Cardiac fibroblast (primary cell): ENCODE results near the gene SPN.
A peak's percentile ranks its signal among the peaks of the same experiment; 100 is the strongest.
"Not testable (repeated sequence)": the region's sequence is repeated elsewhere in the genome, so short reads cannot be mapped to it uniquely, and the experiment has no call there.

Source experiments
- DNase-seq, 2 donors: peaks; one replicate each; pipeline versions ENCODE4 v3.0.0 to v3.0.0-alpha.2; 2010; ENCODE audit warnings: low read depth in 2 of 2
- H3K4me3 ChIP-seq, 2 donors: replicated peaks in 1 of 2; 1 replicate in 1 of 2; 2 replicates in 1 of 2; pipeline ENCODE4 v1.5.1; 2011; ENCODE audit warnings: low read depth in 2 of 2, low read length in 2 of 2, mild to moderate bottlenecking in 2 of 2, moderate library complexity in 1 of 2
- CTCF ChIP-seq: IDR thresholded peaks from one replicate; pipeline ENCODE4 v1.5.1; 2011; ENCODE audit warnings: low read depth, mild to moderate bottlenecking, low read length, inconsistent platforms

Gene SPN

GRCh38 chr16:29699324-29700219, 36.5 kb downstream of the SPN start:
- no peak overlapping the region for H3K4me3 ChIP-seq
- no peak for DNase-seq
- TF ChIP-seq CTCF: no peak

GRCh38 chr16:29700253-29700987, 37.4 kb downstream of the SPN start:
- peak; percentile 92 for TF ChIP-seq CTCF
- H3K4me3 ChIP-seq: no peak overlapping the region
- peak; percentile 93 for DNase-seq

- DNase-seq: no peak
- no peak for TF ChIP-seq CTCF
- H3K4me3 ChIP-seq: no peak overlapping the region
Measured at GRCh38 chr16:29701214-29701555, 38.1 kb downstream of the SPN start.

GRCh38 chr16:29702269-29702668, 39.2 kb downstream of the SPN start:
- no peak for TF ChIP-seq CTCF
- H3K4me3 ChIP-seq: no peak overlapping the region
- DNase-seq: no peak

- TF ChIP-seq CTCF: no peak
- no peak for DNase-seq
- H3K4me3 ChIP-seq: no peak overlapping the region
Measured at GRCh38 chr16:29705030-29705429, 42.0 kb downstream of the SPN start.

- not testable (repeated sequence) for DNase-seq, H3K4me3 ChIP-seq
Measured at GRCh38 chr16:29707160-29707559, 44.1 kb downstream of the SPN start.

GRCh38 chr16:29708917-29709600, 46.0 kb downstream of the SPN start:
- TF ChIP-seq CTCF: no peak
- DNase-seq: no peak
- H3K4me3 ChIP-seq: no peak overlapping the region

GRCh38 chr16:29709657-29710056, 46.6 kb downstream of the SPN start:
- not testable (repeated sequence) for H3K4me3 ChIP-seq, DNase-seq
